Small intestine (tissue), 7 donors: ENCODE data around the gene CHN2. TPM values are rescaled to one million over a fixed set of nuclear protein-coding genes. Genes with fewer than 3 reads are reported as not detected.

Experiments used
- DNase-seq, 2 donors: peaks; one replicate each; pipeline versions ENCODE4 v3.0.0 to v3.0.0-alpha.2; 2013
- FAIRE-seq: peaks from 2 replicates; lab custom pipeline; 2012; peaks lifted over from hg19 to GRCh38; lab: Jason Lieb, UNC
- H3K27ac ChIP-seq, 3 donors: one replicate each; pipeline ENCODE4 v1.5.1; 2013; ENCODE audit warnings: low read length in 2 of 3, mild to moderate bottlenecking in 2 of 3, control low read depth in 1 of 3, inconsistent platforms in 1 of 3, low read depth in 1 of 3, moderate library complexity in 1 of 3
- H3K27me3 ChIP-seq, 3 donors: one replicate each; pipeline ENCODE4 v1.6.1; 2013; ENCODE audit warnings: low read length in 3 of 3, inconsistent platforms in 1 of 3; ENCODE audit not compliant: control insufficient read depth in 3 of 3, insufficient read depth in 3 of 3
- H3K36me3 ChIP-seq, 3 donors: one replicate each; pipeline ENCODE4 v1.6.1; 2013; ENCODE audit warnings: low read length in 3 of 3, inconsistent platforms in 1 of 3, low read depth in 1 of 3, mild to moderate bottlenecking in 1 of 3, moderate library complexity in 1 of 3; ENCODE audit not compliant: control insufficient read depth in 3 of 3, insufficient read depth in 2 of 3
- H3K4me1 ChIP-seq, 3 donors: one replicate each; pipeline ENCODE4 v1.6.1; 2013; ENCODE audit warnings: low read length in 2 of 3, inconsistent platforms in 1 of 3, low read depth in 1 of 3, mild to moderate bottlenecking in 1 of 3, moderate library complexity in 1 of 3; ENCODE audit not compliant: control insufficient read depth in 3 of 3, insufficient read depth in 2 of 3
- H3K4me3 ChIP-seq, 3 donors: one replicate each; pipeline ENCODE4 v1.5.1; 2013; ENCODE audit warnings: low read length in 3 of 3, control low read depth in 1 of 3, inconsistent platforms in 1 of 3, low read depth in 1 of 3, mild to moderate bottlenecking in 1 of 3, moderate library complexity in 1 of 3
- H3K9me3 ChIP-seq, 2 donors: one replicate each; pipeline ENCODE4 v1.6.1; 2013; ENCODE audit warnings: low read depth in 1 of 2, low read length in 1 of 2; ENCODE audit not compliant: control insufficient read depth in 2 of 2, insufficient read depth in 1 of 2
- WGBS, 3 donors: extraction: QIAGEN DNeasy Blood & Tissue Kit; methylation state at CpG; one replicate each; pipeline ENCODE4 v1.1.7; 2013; 5-methylcytosine and 5-hydroxymethylcytosine counted together
- polyA plus RNA-seq, 4 donors: library from polyadenylated mRNA; stranded (reverse) in 3 of 4; unstranded in 1 of 4; fragments of 200-250 nt in 3 of 4; fragments of 120-200 nt in 1 of 4; gene quantifications; one replicate each; pipeline versions ENCODE4 v1.2.1 to v1.2.3, GENCODE V29; 2013
- donor health status: healthy with polysubstance abuse.
- donor health status: control.
- donor health status: control.
- donor health status: Bipolar disorder and iron deficiency.
- donor health status: healthy.

CHN2 gene
- polyA plus RNA-seq, 4 donors, result 22.3 to 124 (median 45.2) TPM

GRCh38 chr7:29192811-29193210, 1.8 kb upstream of the CHN2 start:
- Histone ChIP-seq H3K9me3 (no peaks in the 10 kb centered on the region), H3K4me3 (no peak overlapping the region), H3K4me1 (peaks cover 2 to 16% (median 4%) of the 10 kb centered on the region in 3 donors), H3K27ac (no peak overlapping the region), H3K27me3 (peaks cover 0 to 4% (median 0%) of the 10 kb centered on the region in 3 donors), H3K36me3 (no peaks in the 10 kb centered on the region)
- 88 to 94% (median 90%) methylated on average over 8 of the region's 8 CpGs for WGBS, 3 donors
- DNase-seq (no peak), FAIRE-seq (no peak)

- H3K4me1 ChIP-seq, result peaks cover 2 to 16% (median 4%) of the 10 kb centered on the region in 3 donors
- peak; percentile 18 to 53 for DNase-seq
- FAIRE-seq, result no peak
- H3K36me3 ChIP-seq, result no peaks in the 10 kb centered on the region
- no peaks in the 10 kb centered on the region for H3K9me3 ChIP-seq
- H3K27me3 ChIP-seq, result peaks cover 0 to 4% (median 0%) of the 10 kb centered on the region in 3 donors
- peak overlapping the region; percentile 33 to 88 (median 59) for H3K4me3 ChIP-seq
- no peak overlapping the region for H3K27ac ChIP-seq
- WGBS, 3 donors, result 20 to 34% (median 31%) methylated on average over 26 of the region's 26 CpGs
Observed at GRCh38 chr7:29193316-29194205, 1.0 kb upstream of the CHN2 start.

- H3K4me3 ChIP-seq, result peak overlapping the region; percentile 59 to 90 (median 88)
- no peaks in the 10 kb centered on the region for H3K9me3 ChIP-seq
- H3K27ac ChIP-seq, result peak overlapping the region; percentile 74 to 87 (median 76)
- H3K27me3 ChIP-seq, result peaks cover 0 to 4% (median 0%) of the 10 kb centered on the region in 3 donors
- peaks cover 2 to 16% (median 4%) of the 10 kb centered on the region in 3 donors for H3K4me1 ChIP-seq
- DNase-seq (no peak), FAIRE-seq (no peak)
- WGBS, 3 donors, result 1 to 12% (median 4%) methylated on average over 24 to 40 of the region's 40 CpGs
- no peaks in the 10 kb centered on the region for H3K36me3 ChIP-seq
Observed at GRCh38 chr7:29194206-29194593, 375 bp upstream of the CHN2 start.

GRCh38 chr7:29196191-29196590, 1.6 kb downstream of the CHN2 start:
- Histone ChIP-seq H3K9me3 (no peaks in the 10 kb centered on the region), H3K4me1 (peaks cover 2 to 4% (median 3%) of the 10 kb centered on the region in 3 donors), H3K27ac (no peak overlapping the region), H3K4me3 (peak overlapping the region in 2 of 3 donors; percentile 88 to 90), H3K27me3 (peaks cover 0 to 4% (median 0%) of the 10 kb centered on the region in 3 donors), H3K36me3 (peaks cover 0 to 2% (median 0%) of the 10 kb centered on the region in 3 donors)
- DNase-seq, result peak in 1 of 2 donors; percentile 81
- 7 to 31% (median 10%) methylated on average over 4 of the region's 4 CpGs for WGBS, 3 donors
- FAIRE-seq, result peak; percentile 10

GRCh38 chr7:29196971-29197595, 2.5 kb downstream of the CHN2 start:
- H3K27me3 ChIP-seq, result peaks cover 0 to 4% (median 0%) of the 10 kb centered on the region in 3 donors
- no peak overlapping the region for H3K4me3 ChIP-seq
- H3K36me3 ChIP-seq, result peaks cover 0 to 2% (median 0%) of the 10 kb centered on the region in 3 donors
- H3K4me1 ChIP-seq, result peaks cover 3 to 11% (median 6%) of the 10 kb centered on the region in 3 donors
- H3K27ac ChIP-seq, result no peak overlapping the region
- WGBS, 3 donors, result 86 to 90% (median 89%) methylated on average over 3 of the region's 3 CpGs
- no peak for DNase-seq
- H3K9me3 ChIP-seq, result no peaks in the 10 kb centered on the region
- no peak for FAIRE-seq

GRCh38 chr7:29197916-29198315, 3.3 kb downstream of the CHN2 start:
- FAIRE-seq (no peak), DNase-seq (no peak)
- H3K4me1 ChIP-seq, result peaks cover 3 to 18% (median 6%) of the 10 kb centered on the region in 3 donors
- no peaks in the 10 kb centered on the region for H3K9me3 ChIP-seq
- no peak overlapping the region for H3K27ac ChIP-seq
- peaks cover 0 to 2% (median 0%) of the 10 kb centered on the region in 3 donors for H3K36me3 ChIP-seq
- H3K27me3 ChIP-seq, result peaks cover 0 to 4% (median 0%) of the 10 kb centered on the region in 3 donors
- H3K4me3 ChIP-seq, result no peak overlapping the region
- WGBS, 3 donors, result 93 to 95% (median 94%) methylated on average over 3 of the region's 3 CpGs

- peaks cover 3 to 28% (median 6%) of the 10 kb centered on the region in 3 donors for H3K4me1 ChIP-seq
- no peak for DNase-seq
- no peaks in the 10 kb centered on the region for H3K27me3 ChIP-seq
- H3K9me3 ChIP-seq, result no peaks in the 10 kb centered on the region
- peaks cover 0 to 2% (median 0%) of the 10 kb centered on the region in 3 donors for H3K36me3 ChIP-seq
- H3K4me3 ChIP-seq, result no peak overlapping the region
- WGBS, 3 donors, result 86 to 93% (median 90%) methylated on average over 3 of the region's 3 CpGs
- H3K27ac ChIP-seq, result no peak overlapping the region
- FAIRE-seq, result no peak
Observed at GRCh38 chr7:29199776-29200175, 5.2 kb downstream of the CHN2 start.

GRCh38 chr7:29202651-29203069, 8.1 kb downstream of the CHN2 start:
- Histone ChIP-seq H3K27me3 (no peaks in the 10 kb centered on the region), H3K36me3 (peaks cover 0 to 2% (median 0%) of the 10 kb centered on the region in 3 donors), H3K27ac (peak overlapping the region; percentile 45 to 85 (median 84)), H3K4me3 (no peak overlapping the region), H3K9me3 (no peaks in the 10 kb centered on the region), H3K4me1 (peaks cover 2 to 42% (median 4%) of the 10 kb centered on the region in 3 donors)
- DNase-seq, result peak; percentile 81 to 95
- no peak for FAIRE-seq
- WGBS, 3 donors, result 32 to 65% (median 42%) methylated on average over 5 of the region's 5 CpGs
